HepG2 (cell line): ENCODE measurements around the gene ATP9B. TPM values are rescaled to one million over a fixed set of nuclear protein-coding genes. Genes with fewer than 3 reads are reported as not detected.
A peak's percentile ranks its signal among the peaks of the same experiment; 100 is the strongest.

Experiments
- ATAC-seq: fragments of 200-7000 bp; cut with Tn5 transposase; 3 replicates; pipeline ENCODE4 v1.9.1; 2020; ENCODE audit warnings: mild to moderate bottlenecking, moderate library complexity
- BruUV-seq: library from RNA; stranded (reverse); fragments of 400-500 nt; replicated peaks from 2 replicates; lab custom pipeline; 2021; lab: Mats Ljungman, UMichigan
- CTCF ChIA-PET: fragments of 300-600 bp; formaldehyde crosslinking; extraction: SDS; loops from one replicate; lab custom pipeline; 2021; ENCODE audit warnings: low total read pairs, inconsistent platforms, low intra/inter-chr PET ratio; lab: Yijun Ruan, JAX
- POLR2A ChIA-PET: fragments of 350-600 bp; sonication (Branson Sonifier 250); formaldehyde crosslinking; loops from one replicate; lab custom pipeline; 2020; ENCODE audit warnings: antibody characterized with exemption, inconsistent platforms; lab: Yijun Ruan, JAX
- DNase-seq: peaks from one replicate; pipeline ENCODE4 v3.0.0-alpha.2; 2015; ENCODE audit warnings: low spot score
- FAIRE-seq: peaks from 3 replicates; lab custom pipeline; 2011; peaks lifted over from hg19 to GRCh38; lab: Jason Lieb, UNC
- H2AFZ ChIP-seq: one replicate; pipeline ENCODE4 v1.6.1; 2011; ENCODE audit warnings: low read length, inconsistent platforms
- H3K27ac ChIP-seq: fragments of 300-600 bp; 3 replicates; pipeline ENCODE4 v1.8.0; 2011; ENCODE audit warnings: mixed run types, mild to moderate bottlenecking, mixed read lengths, low read length, inconsistent platforms; ENCODE audit not compliant: insufficient read depth; ENCODE audit errors: extremely low read length
- H3K27me3 ChIP-seq, 2 experiments: fragments of 200-600 bp in 1 of 2; 2 replicates in 1 of 2; 3 replicates in 1 of 2; pipeline versions ENCODE4 v1.6.0 to v1.8.0; 2011; ENCODE audit warnings: low read length in 2 of 2, mild to moderate bottlenecking in 2 of 2, moderate library complexity in 2 of 2, inconsistent platforms in 1 of 2; ENCODE audit not compliant: insufficient read depth in 2 of 2, control insufficient read depth in 1 of 2
- H3K36me3 ChIP-seq, 2 experiments: fragments of 200-600 bp in 1 of 2; replicated peaks in 1 of 2; 2 replicates in 1 of 2; 3 replicates in 1 of 2; pipeline versions ENCODE4 v1.5.1 to v1.8.0; 2011; ENCODE audit warnings: low read length in 2 of 2, inconsistent platforms in 1 of 2; ENCODE audit not compliant: insufficient read depth in 2 of 2, control insufficient read depth in 1 of 2
- H3K4me1 ChIP-seq: 2 replicates; pipeline ENCODE4 v1.5.1; 2012; ENCODE audit warnings: low read length, inconsistent platforms; ENCODE audit not compliant: insufficient read depth
- H3K4me2 ChIP-seq: 2 replicates; pipeline ENCODE4 v1.6.0; 2011; ENCODE audit warnings: low read depth, low read length, inconsistent platforms
- H3K4me3 ChIP-seq, 3 experiments: fragments of 200-600 bp in 1 of 3; sonication (generic), shearing (Covaris generic) in 1 of 3; replicated peaks in 1 of 3; 2 replicates each; pipeline ENCODE4 v1.5.1; 2011 to 2016; ENCODE audit warnings: low read length in 3 of 3, inconsistent platforms in 2 of 3, low read depth in 2 of 3, mild to moderate bottlenecking in 2 of 3, control low read depth in 1 of 3, mixed read lengths in 1 of 3; ENCODE audit not compliant: insufficient read depth in 1 of 3
- H3K79me2 ChIP-seq: one replicate; pipeline ENCODE4 v1.6.1; 2011; ENCODE audit warnings: low read length, inconsistent platforms; ENCODE audit not compliant: insufficient read depth
- H3K9ac ChIP-seq: 2 replicates; pipeline ENCODE4 v1.6.0; 2011; ENCODE audit warnings: mild to moderate bottlenecking, low read depth, low read length, inconsistent platforms; ENCODE audit not compliant: insufficient read depth
- H3K9me3 ChIP-seq: 2 replicates; pipeline ENCODE4 v1.5.1; 2012; ENCODE audit warnings: mild to moderate bottlenecking, low read length
- H4K20me1 ChIP-seq: 2 replicates; pipeline ENCODE4 v1.6.0; 2011; ENCODE audit warnings: inconsistent platforms, mild to moderate bottlenecking, low read length, moderate library complexity; ENCODE audit not compliant: insufficient read depth
- ARID5B ChIP-seq: IDR thresholded peaks from 2 replicates; pipeline ENCODE4 v1.4.0; 2020; ENCODE audit warnings: mild to moderate bottlenecking, missing genetic modification reagents
- BCL6 ChIP-seq: IDR thresholded peaks from 2 replicates; pipeline ENCODE4 v1.6.1; 2016; ENCODE audit warnings: missing genetic modification reagents, missing compliant biosample characterization
- CEBPB ChIP-seq: IDR thresholded peaks from 2 replicates; pipeline ENCODE4 v1.6.1; 2011; ENCODE audit warnings: low read depth, low read length, improper control_type of control experiment, borderline replicate concordance
- CREM ChIP-seq, 2 experiments: sonication (generic) in 1 of 2; formaldehyde crosslinking in 1 of 2; IDR thresholded peaks; 2 replicates each; pipeline versions ENCODE4 v1.4.0 to v1.6.1; 2016 to 2020; ENCODE audit warnings: antibody characterized with exemption in 1 of 2, mild to moderate bottlenecking in 1 of 2, missing genetic modification reagents in 1 of 2
- GABPA ChIP-seq, 2 experiments: IDR thresholded peaks; 2 replicates each; pipeline ENCODE4 v1.6.1; 2011 to 2016; ENCODE audit warnings: low read depth in 2 of 2, low read length in 1 of 2, missing biosample characterization in 1 of 2, missing genetic modification characterization in 1 of 2
- GATAD2A ChIP-seq: IDR thresholded peaks from 2 replicates; pipeline ENCODE4 v1.6.1; 2016
- PHF20 ChIP-seq: sonication (generic); formaldehyde crosslinking; IDR thresholded peaks from 2 replicates; pipeline ENCODE4 v1.5.0; 2020; ENCODE audit warnings: mild to moderate bottlenecking, missing genetic modification reagents
- PTBP1 ChIP-seq: fragments of 200-400 bp; formaldehyde crosslinking; IDR thresholded peaks from 2 replicates; pipeline ENCODE4 v1.6.1; 2018; ENCODE audit warnings: low read length, low read depth; ENCODE audit not compliant: poor library complexity, severe bottlenecking
- SALL1 ChIP-seq: sonication (generic); formaldehyde crosslinking; IDR thresholded peaks from 2 replicates; pipeline ENCODE4 v1.8.0; 2022; ENCODE audit warnings: mild to moderate bottlenecking, missing genetic modification reagents
- ZNF556 ChIP-seq: sonication (generic); formaldehyde crosslinking; IDR thresholded peaks from 2 replicates; pipeline ENCODE4 v1.4.0; 2020; ENCODE audit warnings: mild to moderate bottlenecking, missing genetic modification reagents, borderline replicate concordance
- ZNF574 ChIP-seq: sonication (generic); formaldehyde crosslinking; IDR thresholded peaks from 2 replicates; pipeline ENCODE4 v1.4.0; 2020; ENCODE audit warnings: missing genetic modification reagents
- ZNF589 ChIP-seq: sonication (generic); formaldehyde crosslinking; conservative IDR thresholded peaks from 2 replicates; pipeline ENCODE4 v1.8.0; 2022; ENCODE audit warnings: mild to moderate bottlenecking, moderate library complexity, missing genetic modification reagents
- WGBS: methylation state at CpG from one replicate; pipeline ENCODE4 v1.1.6; 2017; ENCODE audit warnings: low lambda C conversion rate; 5-methylcytosine and 5-hydroxymethylcytosine counted together
- in situ Hi-C: cut with HindIII; loops from 2 replicates; pipeline ENCODE4 v1.10.0; 2017; ENCODE audit warnings: low pct_unique_long_range_greater_than_20kb; ENCODE audit not compliant: extremely low pct_ligation_motif_present
- intact Hi-C: fragments of 100-400 bp; cut with micrococcal nuclease; formaldehyde crosslinking; loops from one replicate; pipeline ENCODE4 v1.10.0; 2022; ENCODE audit not compliant: unreplicated experiment
- polyA plus RNA-seq, 8 experiments: library from polyadenylated mRNA; depleted of rRNA in 3 of 8; stranded (reverse) in 7 of 8; unstranded in 1 of 8; fragments of >200 nt; fragmentation: Illumina TruSeq in 4 of 8; extraction: Trizol in 4 of 8; gene quantifications; 2 replicates each; pipeline versions ENCODE4 v1.2.1 to v1.2.3, GENCODE V29; 2011 to 2016; ENCODE audit warnings: low read depth in 4 of 8, missing spikeins in 1 of 8, mixed read lengths in 1 of 8; ENCODE audit not compliant: insufficient read depth in 1 of 8
- total RNA-seq, 5 experiments: library from RNA; depleted of rRNA; stranded (reverse); fragments of >200 nt; fragmentation: Illumina TruSeq; extraction: Trizol; gene quantifications; 2 replicates each; pipeline ENCODE4 v1.2.3, GENCODE V29; 2016; ENCODE audit warnings: low read depth in 1 of 5

The ATP9B gene
- total and polyA plus RNA-seq, 2 of the 13 experiments (the other 11 are each of a cell fraction or from before 2014, with no cell fraction given): 10.8 to 11.3 TPM

GRCh38 chr18:79105455-79105854 lies 36.3 kb downstream of the ATP9B start (continued):
- TF ChIP-seq GABPA (IDR thresholded peaks at IDR 0.05; ENCODE audit: low read depth, low read length) (no peak), GABPA (CRISPR knock-in tag; IDR thresholded peaks at IDR 0.05; ENCODE audit: low read depth) (no peak), ZNF556 (CRISPR knock-in tag) (no peak), PHF20 (CRISPR knock-in tag) (no peak), ZNF574 (no peak)

GRCh38 chr18:79106084-79106483 lies 36.9 kb downstream of the ATP9B start:
- H3K4me1 ChIP-seq: peaks cover 14% of the 10 kb centered on the region
- H3K27ac ChIP-seq: peak overlapping the region; percentile 10
- in situ Hi-C loops: no loop called here
- no peak overlapping the region for H2AFZ ChIP-seq
- no TSS peak for BruUV-seq
- ChIA-PET POLR2A (no interaction called here), CTCF (no interaction called here)
- no peaks in the 10 kb centered on the region for H3K9me3 ChIP-seq
- H3K4me3 ChIP-seq: no peak overlapping the region
- WGBS: 24% methylated on average over 5 of the region's 5 CpGs
- H3K79me2 ChIP-seq: peaks cover 14% of the 10 kb centered on the region
- H4K20me1 ChIP-seq: no peaks in the 10 kb centered on the region
- no peak overlapping the region for H3K9ac ChIP-seq
- ATAC-seq: peak; percentile 84
- FAIRE-seq: no peak
- H3K27me3 ChIP-seq: no peaks in the 10 kb centered on the region
- DNase-seq: peak; percentile 44
- intact Hi-C loops: no loop called here
- H3K36me3 ChIP-seq: 0 out of 5 replicates have a peak, but pooled peaks cover 0 to 2% of the 10 kb centered on the region in 2 experiments
- peak overlapping the region; percentile 0; the same call in 1 of the 2 replicates for H3K4me2 ChIP-seq
- TF ChIP-seq ARID5B (CRISPR knock-in tag) (peak; percentile 41; the same call in 1 of the 2 replicates), GATAD2A (CRISPR knock-in tag) (peak; percentile 57; the same call in 1 of the 2 replicates), CEBPB (peak; percentile 87), CREM (IDR thresholded peaks at IDR 0.05) (0 out of 2 replicates have a peak, but pooled peaks have one; percentile 14), CREM (CRISPR knock-in tag; IDR thresholded peaks at IDR 0.05) (no peak), ZNF589 (CRISPR knock-in tag) (no peak), BCL6 (CRISPR knock-in tag) (0 out of 2 replicates have a peak, but pooled peaks have one; percentile 8), SALL1 (CRISPR knock-in tag) (peak; percentile 19; the same call in 1 of the 2 replicates), PTBP1 (no peak)
